NCI-H460 (cell line): ENCODE data around the gene KCNJ18. TPM values are rescaled to one million over a fixed set of nuclear protein-coding genes. Genes with fewer than 3 reads are reported as not detected.
"Not testable (repeated sequence)": the region's sequence is repeated elsewhere in the genome, so short reads cannot be mapped to it uniquely, and the experiment has no call there.

ENCODE experiments used
- DNase-seq: peaks from one replicate; pipeline ENCODE4 v3.0.0-alpha.2; 2016; ENCODE audit warnings: low read depth; ENCODE audit errors: extremely low read depth
- total RNA-seq: library from RNA; depleted of rRNA; stranded (reverse); fragments of >200 nt; shearing (Covaris generic); gene quantifications from 2 replicates; pipeline ENCODE4 v1.2.3, GENCODE V29; 2014

Gene KCNJ18
- total RNA-seq, 1 experiment from 2014 or later: not detected

GRCh38 chr17:21719511-21720226, 27.3 kb downstream of the KCNJ18 start:
- not testable (repeated sequence) for DNase-seq

GRCh38 chr17:21720566-21720965, 28.2 kb downstream of the KCNJ18 start:
- DNase-seq: not testable (repeated sequence)

- DNase-seq: not testable (repeated sequence)
Measured at GRCh38 chr17:21722268-21722667, 29.9 kb downstream of the KCNJ18 start.

- DNase-seq: not testable (repeated sequence)
Measured at GRCh38 chr17:21724216-21725006, 32.1 kb downstream of the KCNJ18 start.

GRCh38 chr17:21731076-21731475, 38.8 kb downstream of the KCNJ18 start:
- DNase-seq: not testable (repeated sequence)

- DNase-seq: not testable (repeated sequence)
Measured at GRCh38 chr17:21733931-21734330, 41.6 kb downstream of the KCNJ18 start.

- not testable (repeated sequence) for DNase-seq
Measured at GRCh38 chr17:21735814-21736213, 43.5 kb downstream of the KCNJ18 start.

- not testable (repeated sequence) for DNase-seq
Measured at GRCh38 chr17:21737015-21737580, 44.8 kb downstream of the KCNJ18 start.

GRCh38 chr17:21738241-21738640, 45.9 kb downstream of the KCNJ18 start:
- not testable (repeated sequence) for DNase-seq

GRCh38 chr17:21738877-21739474, 46.7 kb downstream of the KCNJ18 start:
- DNase-seq: not testable (repeated sequence)

GRCh38 chr17:21739485-21739884, 47.2 kb downstream of the KCNJ18 start:
- DNase-seq: not testable (repeated sequence)

GRCh38 chr17:21740836-21741235, 48.5 kb downstream of the KCNJ18 start:
- not testable (repeated sequence) for DNase-seq

GRCh38 chr17:21741520-21741919, 49.2 kb downstream of the KCNJ18 start:
- DNase-seq: not testable (repeated sequence)

- DNase-seq: no peak
Measured at GRCh38 chr17:21742326-21742725, 50.0 kb downstream of the KCNJ18 start.

- DNase-seq: not testable (repeated sequence)
Measured at GRCh38 chr17:21744151-21744550, 51.8 kb downstream of the KCNJ18 start.

GRCh38 chr17:21744621-21745020, 52.3 kb downstream of the KCNJ18 start:
- DNase-seq: not testable (repeated sequence)

GRCh38 chr17:21745385-21746054, 53.2 kb downstream of the KCNJ18 start:
- DNase-seq: not testable (repeated sequence)

GRCh38 chr17:21746415-21746814, 54.1 kb downstream of the KCNJ18 start:
- not testable (repeated sequence) for DNase-seq

- DNase-seq: not testable (repeated sequence)
Measured at GRCh38 chr17:21747195-21747915, 55.0 kb downstream of the KCNJ18 start.

- DNase-seq: not testable (repeated sequence)
Measured at GRCh38 chr17:21748686-21749085, 56.4 kb downstream of the KCNJ18 start.
